ENCODE data around the gene TMEM54.

The TMEM54 gene

GRCh38 chr1:32883338-32884031, 17.7 kb downstream of the TMEM54 start:
- no peak for TF ChIP-seq ZNF610 (tag by site-specific recombination; IDR thresholded peaks at IDR 0.05; ENCODE audit: borderline replicate concordance)
- TF ChIP-seq ZNF549 (tag by site-specific recombination; IDR thresholded peaks at IDR 0.05) = no peak
- peak; percentile 17; the same call in 1 of the 2 replicates for TF ChIP-seq PATZ1 (tag by site-specific recombination; IDR thresholded peaks at IDR 0.05)
- no peak for TF ChIP-seq ZNF707 (tag by site-specific recombination; IDR thresholded peaks at IDR 0.05)
- no peak for TF ChIP-seq ZNF221 (tag by site-specific recombination; IDR thresholded peaks at IDR 0.05; ENCODE audit: borderline replicate concordance)
- TF ChIP-seq, protein P1, sequence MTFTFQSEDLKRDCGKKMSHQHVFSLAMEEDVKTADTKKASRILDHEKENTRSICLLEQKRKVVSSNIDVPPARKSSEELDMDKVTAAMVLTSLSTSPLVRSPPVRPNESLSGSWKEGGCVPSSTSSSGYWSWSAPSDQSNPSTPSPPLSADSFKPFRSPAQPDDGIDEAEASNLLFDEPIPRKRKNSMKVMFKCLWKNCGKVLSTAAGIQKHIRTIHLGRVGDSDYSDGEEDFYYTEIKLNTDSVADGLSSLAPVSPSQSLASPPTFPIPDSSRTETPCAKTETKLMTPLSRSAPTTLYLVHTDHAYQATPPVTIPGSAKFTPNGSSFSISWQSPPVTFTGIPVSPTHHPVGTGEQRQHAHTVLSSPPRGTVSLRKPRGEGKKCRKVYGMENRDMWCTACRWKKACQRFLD (tag by site-specific recombination; IDR thresholded peaks at IDR 0.05) = no peak
- TF ChIP-seq, protein P2, sequence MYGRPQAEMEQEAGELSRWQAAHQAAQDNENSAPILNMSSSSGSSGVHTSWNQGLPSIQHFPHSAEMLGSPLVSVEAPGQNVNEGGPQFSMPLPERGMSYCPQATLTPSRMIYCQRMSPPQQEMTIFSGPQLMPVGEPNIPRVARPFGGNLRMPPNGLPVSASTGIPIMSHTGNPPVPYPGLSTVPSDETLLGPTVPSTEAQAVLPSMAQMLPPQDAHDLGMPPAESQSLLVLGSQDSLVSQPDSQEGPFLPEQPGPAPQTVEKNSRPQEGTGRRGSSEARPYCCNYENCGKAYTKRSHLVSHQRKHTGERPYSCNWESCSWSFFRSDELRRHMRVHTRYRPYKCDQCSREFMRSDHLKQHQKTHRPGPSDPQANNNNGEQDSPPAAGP (tag by site-specific recombination; IDR thresholded peaks at IDR 0.05) = 0 out of 2 replicates have a peak, but pooled peaks have one; percentile 47
- TF ChIP-seq, protein P3, sequence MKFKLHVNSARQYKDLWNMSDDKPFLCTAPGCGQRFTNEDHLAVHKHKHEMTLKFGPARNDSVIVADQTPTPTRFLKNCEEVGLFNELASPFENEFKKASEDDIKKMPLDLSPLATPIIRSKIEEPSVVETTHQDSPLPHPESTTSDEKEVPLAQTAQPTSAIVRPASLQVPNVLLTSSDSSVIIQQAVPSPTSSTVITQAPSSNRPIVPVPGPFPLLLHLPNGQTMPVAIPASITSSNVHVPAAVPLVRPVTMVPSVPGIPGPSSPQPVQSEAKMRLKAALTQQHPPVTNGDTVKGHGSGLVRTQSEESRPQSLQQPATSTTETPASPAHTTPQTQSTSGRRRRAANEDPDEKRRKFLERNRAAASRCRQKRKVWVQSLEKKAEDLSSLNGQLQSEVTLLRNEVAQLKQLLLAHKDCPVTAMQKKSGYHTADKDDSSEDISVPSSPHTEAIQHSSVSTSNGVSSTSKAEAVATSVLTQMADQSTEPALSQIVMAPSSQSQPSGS (tag by site-specific recombination; IDR thresholded peaks at IDR 0.05; ENCODE audit: low read depth) = no peak
- TF ChIP-seq ZNF596 (tag by site-specific recombination; IDR thresholded peaks at IDR 0.05) = no peak
- TF ChIP-seq ZNF768 (tag by site-specific recombination; IDR thresholded peaks at IDR 0.05) = peak; percentile 82; the same call in 1 of the 2 replicates
- H3K27ac ChIP-seq (ENCODE audit: extremely low read depth, low read depth, low read length) = no peak overlapping the region
- H3K36me3 ChIP-seq (ENCODE audit: control insufficient read depth in 2 of 2, insufficient read depth in 1 of 2, low read length in 2 of 2) = no peaks in the 10 kb centered on the region
- no peak overlapping the region for H3K4me3 ChIP-seq (ENCODE audit: low read depth, low read length)
- ChIA-PET POLR2A (no interaction called here), CTCF (interaction anchor here (1.2 kb wide), 1 partner anchor 8 kb away, joined by 4 read pairs; no protein-coding TSS in a partner anchor)
- H3K4me1 ChIP-seq (ENCODE audit: control insufficient read depth, insufficient read depth, low read length) = no peaks in the 10 kb centered on the region
- no peaks in the 10 kb centered on the region for H3K9me3 ChIP-seq (ENCODE audit: control insufficient read depth, insufficient read depth, low read depth, low read length)

- Histone ChIP-seq H3K4me1 (ENCODE audit: control insufficient read depth, insufficient read depth, low read length) (no peaks in the 10 kb centered on the region), H3K27ac (ENCODE audit: extremely low read depth, low read depth, low read length) (no peak overlapping the region), H3K4me3 (ENCODE audit: low read depth, low read length) (no peak overlapping the region), H3K36me3 (ENCODE audit: control insufficient read depth in 2 of 2, insufficient read depth in 1 of 2, low read length in 2 of 2) (no peaks in the 10 kb centered on the region), H3K9me3 (ENCODE audit: control insufficient read depth, insufficient read depth, low read depth, low read length) (no peaks in the 10 kb centered on the region)
- ChIA-PET CTCF (interaction anchor here (0.6 to 1.2 kb wide), 4 partner anchors 9 to 462 kb away, joined by 3 to 4 read pairs (median 3); no protein-coding TSS in a partner anchor), POLR2A (no interaction called here)
- TF ChIP-seq SP2 (tag by site-specific recombination; IDR thresholded peaks at IDR 0.05) (0 out of 2 replicates have a peak, but pooled peaks have one; percentile 19), ZFHX2 (tag by site-specific recombination; conservative IDR thresholded peaks at IDR 0.05) (0 out of 2 replicates have a peak, but pooled peaks have one; percentile 13), ZNF341 (tag by site-specific recombination; IDR thresholded peaks at IDR 0.05; ENCODE audit: low read depth) (peak; percentile 95), ZNF544 (tag by site-specific recombination; IDR thresholded peaks at IDR 0.05) (no peak), EGR2 (tag by site-specific recombination; IDR thresholded peaks at IDR 0.05; ENCODE audit: low read depth) (0 out of 2 replicates have a peak, but pooled peaks have one; percentile 25), KLF8 (tag by site-specific recombination; IDR thresholded peaks at IDR 0.05) (no peak), SETDB1 (IDR thresholded peaks at IDR 0.05; ENCODE audit: insufficient read length, low read length) (no peak), ZIC2 (tag by site-specific recombination; IDR thresholded peaks at IDR 0.05) (peak; percentile 52), ZFP69B (tag by site-specific recombination; IDR thresholded peaks at IDR 0.05) (no peak), TRIM28 (IDR thresholded peaks at IDR 0.05; ENCODE audit: borderline replicate concordance, low read length) (no peak), ZNF677 (tag by site-specific recombination; IDR thresholded peaks at IDR 0.05) (no peak), ZNF362 (tag by site-specific recombination; IDR thresholded peaks at IDR 0.05) (no peak), ZNF311 (tag by site-specific recombination; IDR thresholded peaks at IDR 0.05; ENCODE audit: borderline replicate concordance) (no peak), ZBTB8A (tag by site-specific recombination; IDR thresholded peaks at IDR 0.05) (0 out of 2 replicates have a peak, but pooled peaks have one; percentile 18), SCRT1 (tag by site-specific recombination; IDR thresholded peaks at IDR 0.05; ENCODE audit: borderline replicate concordance) (no peak), ZNF155 (tag by site-specific recombination; IDR thresholded peaks at IDR 0.05) (no peak)
Observed at GRCh38 chr1:32881871-32882850, 19.0 kb downstream of the TMEM54 start.

Measured in HEK293 (cell line).